ENCODE results near the gene BSG. TPM values are rescaled to one million over a fixed set of nuclear protein-coding genes. Genes with fewer than 3 reads are reported as not detected.

The BSG gene
- polyA plus RNA-seq, 1 donor = 388 TPM

GRCh38 chr19:588741-589692, 16.6 kb downstream of the BSG start:
- no peak for DNase-seq
- Histone ChIP-seq H3K9me3 (ENCODE audit: control insufficient read depth, low read depth, low read length) (peaks cover 18% of the 10 kb centered on the region), H3K36me3 (ENCODE audit: control insufficient read depth, insufficient read depth, low read length) (no peaks in the 10 kb centered on the region), H3K27me3 (ENCODE audit: control insufficient read depth, insufficient read depth, low read length) (peaks cover 65% of the 10 kb centered on the region), H3K4me3 (ENCODE audit: low read length) (no peak overlapping the region), H3K4me1 (ENCODE audit: control insufficient read depth, insufficient read depth, low read length) (peaks cover 4% of the 10 kb centered on the region), H3K27ac (ENCODE audit: low read length) (no peak overlapping the region)
- no CpG with 5 or more reads among the region's 54 CpGs for WGBS (ENCODE audit: insufficient coverage, low lambda C conversion rate)

- no CpG with 5 or more reads among the region's 132 CpGs for WGBS (ENCODE audit: insufficient coverage, low lambda C conversion rate)
- no peaks in the 10 kb centered on the region for H3K36me3 ChIP-seq (ENCODE audit: control insufficient read depth, insufficient read depth, low read length)
- peaks cover 69% of the 10 kb centered on the region for H3K27me3 ChIP-seq (ENCODE audit: control insufficient read depth, insufficient read depth, low read length)
These were observed 17.4 kb downstream of the BSG start, which contains the start of gene HCN2 for GRCh38 chr19:589693-590395. TSS of gene HCN2 (plus strand) at chr19:589881. CDS start at chr19:589946, 65 bp downstream.

GRCh38 chr19:590396-590745, 18.0 kb downstream of the BSG start:
- H3K4me3 ChIP-seq (ENCODE audit: low read length) = no peak overlapping the region
- peaks cover 16% of the 10 kb centered on the region for H3K9me3 ChIP-seq (ENCODE audit: control insufficient read depth, low read depth, low read length)
- no peaks in the 10 kb centered on the region for H3K36me3 ChIP-seq (ENCODE audit: control insufficient read depth, insufficient read depth, low read length)
- WGBS (ENCODE audit: insufficient coverage, low lambda C conversion rate) = no CpG with 5 or more reads among the region's 50 CpGs
- DNase-seq = peak in 1 of 2 donors; percentile 27
- peaks cover 4% of the 10 kb centered on the region for H3K4me1 ChIP-seq (ENCODE audit: control insufficient read depth, insufficient read depth, low read length)
- no peak overlapping the region for H3K27ac ChIP-seq (ENCODE audit: low read length)
- peaks cover 73% of the 10 kb centered on the region for H3K27me3 ChIP-seq (ENCODE audit: control insufficient read depth, insufficient read depth, low read length)

More at GRCh38 chr19:589693-590395, 17.4 kb downstream of the BSG start, which contains the start of gene HCN2:
- no peak for DNase-seq
- peaks cover 4% of the 10 kb centered on the region for H3K4me1 ChIP-seq (ENCODE audit: control insufficient read depth, insufficient read depth, low read length)
- peaks cover 16% of the 10 kb centered on the region for H3K9me3 ChIP-seq (ENCODE audit: control insufficient read depth, low read depth, low read length)
- no peak within 1 kb of the TSS for H3K27ac ChIP-seq (ENCODE audit: low read length)
- no peak within 1 kb of the TSS for H3K4me3 ChIP-seq (ENCODE audit: low read length)

GRCh38 chr19:590750-591098, 18.3 kb downstream of the BSG start:
- Histone ChIP-seq H3K9me3 (ENCODE audit: control insufficient read depth, low read depth, low read length) (peaks cover 16% of the 10 kb centered on the region), H3K4me3 (ENCODE audit: low read length) (no peak overlapping the region), H3K4me1 (ENCODE audit: control insufficient read depth, insufficient read depth, low read length) (peaks cover 4% of the 10 kb centered on the region), H3K36me3 (ENCODE audit: control insufficient read depth, insufficient read depth, low read length) (no peaks in the 10 kb centered on the region), H3K27ac (ENCODE audit: low read length) (no peak overlapping the region), H3K27me3 (ENCODE audit: control insufficient read depth, insufficient read depth, low read length) (peaks cover 76% of the 10 kb centered on the region)
- DNase-seq = no peak
- WGBS (ENCODE audit: insufficient coverage, low lambda C conversion rate) = no CpG with 5 or more reads among the region's 41 CpGs

GRCh38 chr19:591099-591958, 18.9 kb downstream of the BSG start:
- peaks cover 16% of the 10 kb centered on the region for H3K9me3 ChIP-seq (ENCODE audit: control insufficient read depth, low read depth, low read length)
- H3K4me3 ChIP-seq (ENCODE audit: low read length) = no peak overlapping the region
- H3K4me1 ChIP-seq (ENCODE audit: control insufficient read depth, insufficient read depth, low read length) = peaks cover 4% of the 10 kb centered on the region
- H3K27ac ChIP-seq (ENCODE audit: low read length) = no peak overlapping the region
- no peaks in the 10 kb centered on the region for H3K36me3 ChIP-seq (ENCODE audit: control insufficient read depth, insufficient read depth, low read length)
- DNase-seq = peak in 1 of 2 donors; percentile 30
- H3K27me3 ChIP-seq (ENCODE audit: control insufficient read depth, insufficient read depth, low read length) = peaks cover 75% of the 10 kb centered on the region
- no CpG with 5 or more reads among the region's 75 CpGs for WGBS (ENCODE audit: insufficient coverage, low lambda C conversion rate)

- peaks cover 70% of the 10 kb centered on the region for H3K27me3 ChIP-seq (ENCODE audit: control insufficient read depth, insufficient read depth, low read length)
- H3K4me3 ChIP-seq (ENCODE audit: low read length) = no peak overlapping the region
- no peak for DNase-seq
- peaks cover 16% of the 10 kb centered on the region for H3K9me3 ChIP-seq (ENCODE audit: control insufficient read depth, low read depth, low read length)
- no peak overlapping the region for H3K27ac ChIP-seq (ENCODE audit: low read length)
- no peaks in the 10 kb centered on the region for H3K36me3 ChIP-seq (ENCODE audit: control insufficient read depth, insufficient read depth, low read length)
- no CpG with 5 or more reads among the region's 19 CpGs for WGBS (ENCODE audit: insufficient coverage, low lambda C conversion rate)
- peaks cover 4% of the 10 kb centered on the region for H3K4me1 ChIP-seq (ENCODE audit: control insufficient read depth, insufficient read depth, low read length)
These were observed 19.7 kb downstream of the BSG start for GRCh38 chr19:592101-592500.

GRCh38 chr19:593055-593454, 20.7 kb downstream of the BSG start:
- Histone ChIP-seq H3K4me1 (ENCODE audit: control insufficient read depth, insufficient read depth, low read length) (peaks cover 4% of the 10 kb centered on the region), H3K9me3 (ENCODE audit: control insufficient read depth, low read depth, low read length) (peaks cover 20% of the 10 kb centered on the region), H3K27ac (ENCODE audit: low read length) (no peak overlapping the region), H3K36me3 (ENCODE audit: control insufficient read depth, insufficient read depth, low read length) (no peaks in the 10 kb centered on the region), H3K4me3 (ENCODE audit: low read length) (no peak overlapping the region), H3K27me3 (ENCODE audit: control insufficient read depth, insufficient read depth, low read length) (peaks cover 64% of the 10 kb centered on the region)
- WGBS (ENCODE audit: insufficient coverage, low lambda C conversion rate) = no CpG with 5 or more reads among the region's 18 CpGs
- no peak for DNase-seq

GRCh38 chr19:593505-593904, 21.1 kb downstream of the BSG start:
- Histone ChIP-seq H3K4me1 (ENCODE audit: control insufficient read depth, insufficient read depth, low read length) (peaks cover 2% of the 10 kb centered on the region), H3K36me3 (ENCODE audit: control insufficient read depth, insufficient read depth, low read length) (no peaks in the 10 kb centered on the region), H3K4me3 (ENCODE audit: low read length) (no peak overlapping the region), H3K9me3 (ENCODE audit: control insufficient read depth, low read depth, low read length) (peaks cover 20% of the 10 kb centered on the region), H3K27ac (ENCODE audit: low read length) (no peak overlapping the region), H3K27me3 (ENCODE audit: control insufficient read depth, insufficient read depth, low read length) (peaks cover 60% of the 10 kb centered on the region)
- WGBS (ENCODE audit: insufficient coverage, low lambda C conversion rate) = no CpG with 5 or more reads among the region's 9 CpGs
- DNase-seq = no peak

GRCh38 chr19:594265-594870, 22.0 kb downstream of the BSG start:
- H3K9me3 ChIP-seq (ENCODE audit: control insufficient read depth, low read depth, low read length) = peaks cover 17% of the 10 kb centered on the region
- no peak overlapping the region for H3K27ac ChIP-seq (ENCODE audit: low read length)
- WGBS (ENCODE audit: insufficient coverage, low lambda C conversion rate) = no CpG with 5 or more reads among the region's 24 CpGs
- no peaks in the 10 kb centered on the region for H3K36me3 ChIP-seq (ENCODE audit: control insufficient read depth, insufficient read depth, low read length)
- no peak for DNase-seq
- H3K4me3 ChIP-seq (ENCODE audit: low read length) = no peak overlapping the region
- no peaks in the 10 kb centered on the region for H3K4me1 ChIP-seq (ENCODE audit: control insufficient read depth, insufficient read depth, low read length)
- H3K27me3 ChIP-seq (ENCODE audit: control insufficient read depth, insufficient read depth, low read length) = peaks cover 51% of the 10 kb centered on the region
